Endothelial cell of umbilical vein (primary cell): ENCODE results near the gene AHRR.

Experiments used
- CTCF ChIP-seq, 2 donors: IDR thresholded peaks; 1 replicate in 1 of 2; 2 replicates in 1 of 2; pipeline ENCODE4 v1.5.1; 2011; ENCODE audit warnings: low read length in 2 of 2, mild to moderate bottlenecking in 2 of 2, moderate library complexity in 2 of 2, control low read depth in 1 of 2, inconsistent platforms in 1 of 2, low read depth in 1 of 2; ENCODE audit not compliant: insufficient read depth in 1 of 2; ENCODE audit errors: extremely low read depth in 1 of 2
- EZH2 ChIP-seq: IDR thresholded peaks from 2 replicates; pipeline ENCODE4 v1.6.1; 2012; ENCODE audit warnings: borderline replicate concordance, low read depth, mild to moderate bottlenecking, moderate library complexity, low read length, inconsistent platforms; ENCODE audit not compliant: severe bottlenecking
- JUN ChIP-seq: IDR thresholded peaks from 2 replicates; pipeline ENCODE4 v1.6.1; 2011; ENCODE audit warnings: borderline replicate concordance, low read depth; ENCODE audit not compliant: insufficient read length, insufficient read depth
- MYC ChIP-seq: IDR thresholded peaks from one replicate; pipeline ENCODE4 v1.6.1; 2011; ENCODE audit warnings: mild to moderate bottlenecking, low read depth, low read length
- POLR2A ChIP-seq: IDR thresholded peaks from 2 replicates; pipeline ENCODE4 v1.6.1; 2012; ENCODE audit warnings: low read depth, mild to moderate bottlenecking, control low read depth, low read length
- POLR2AphosphoS5 ChIP-seq: IDR thresholded peaks from 2 replicates; pipeline ENCODE4 v1.6.1; 2012; ENCODE audit warnings: low read depth, mild to moderate bottlenecking, control low read depth, low read length, moderate library complexity; ENCODE audit not compliant: insufficient read depth
- TF ChIP-seq, protein P1 (sequence below): IDR thresholded peaks from 2 replicates; pipeline ENCODE4 v1.6.1; 2011; ENCODE audit not compliant: insufficient read depth, insufficient read length

DNA sequence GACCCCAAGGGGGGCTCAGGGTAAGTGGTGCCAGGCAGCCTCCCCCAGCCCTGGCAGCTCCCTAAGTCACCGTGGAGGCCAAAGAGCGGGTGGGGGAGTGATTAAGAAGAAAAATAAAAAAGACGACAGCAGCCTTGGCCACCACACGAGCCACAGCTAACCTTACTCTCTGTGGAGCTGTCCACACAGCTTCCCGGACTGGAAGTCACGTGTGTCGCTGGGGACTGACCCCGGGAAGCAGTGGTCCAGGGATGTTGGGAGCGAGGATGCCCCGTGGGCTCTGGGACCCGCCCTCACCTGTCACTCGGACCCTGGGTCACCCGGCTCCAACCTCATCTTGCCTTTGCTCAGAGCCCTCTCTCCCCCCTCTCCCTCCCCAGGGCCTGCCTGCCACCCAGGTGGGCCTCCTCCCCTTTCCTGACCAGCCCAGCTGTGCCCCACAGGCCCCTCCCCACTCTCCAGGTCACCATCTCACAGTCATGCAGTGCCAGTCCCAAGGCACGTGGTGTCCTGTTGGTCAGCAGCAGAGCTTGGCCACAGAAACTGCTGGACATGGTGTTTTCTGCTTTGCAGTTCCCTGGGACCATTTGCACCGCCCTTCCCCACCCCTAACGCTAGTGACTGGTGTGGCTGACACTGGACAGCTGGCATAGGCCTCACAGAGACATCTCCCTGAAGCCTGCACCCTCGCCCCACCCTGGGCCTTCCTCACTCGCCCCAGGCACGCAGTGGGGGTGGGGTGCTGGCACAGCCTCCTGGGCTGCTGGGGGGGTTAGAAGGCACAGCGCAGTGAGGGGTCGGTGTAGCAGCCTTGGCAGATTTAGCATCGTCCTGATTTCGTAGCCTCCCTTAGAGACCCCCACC, 111.6 kb downstream of the AHRR start:
- no peak for TF ChIP-seq CTCF (IDR thresholded peaks at IDR 0.05; ENCODE audit: extremely low read depth in 1 of 2, insufficient read depth in 1 of 2, low read depth in 1 of 2, low read length in 2 of 2)
- no peak for TF ChIP-seq POLR2A
- TF ChIP-seq EZH2, result no peak
- no peak for TF ChIP-seq POLR2AphosphoS5
- TF ChIP-seq, protein P1, sequence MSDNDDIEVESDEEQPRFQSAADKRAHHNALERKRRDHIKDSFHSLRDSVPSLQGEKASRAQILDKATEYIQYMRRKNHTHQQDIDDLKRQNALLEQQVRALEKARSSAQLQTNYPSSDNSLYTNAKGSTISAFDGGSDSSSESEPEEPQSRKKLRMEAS, result no peak
- TF ChIP-seq MYC, result no peak
- no peak for TF ChIP-seq JUN
